Stimulated activated effector memory CD8-positive, alpha-beta T cell treated with anti-CD3 and anti-CD28 coated beads, Interleukin-12 subunit alpha, Interleukin-12 subunit beta, amount 100 ng/mL, for 72 hours (primary cell): ENCODE measurements around the gene IL18BP.

Experiments used
- ATAC-seq: fragments of 150-1000 bp; cut with Tn5 transposase; 2 replicates; pipeline ENCODE4 v1.10.0; 2021
- DNase-seq, 2 donors: peaks; one replicate each; pipeline ENCODE4 v3.0.0; 2021 to 2022; ENCODE audit warnings: low spot score in 2 of 2
- H3K27ac Mint-ChIP-seq: one replicate; pipeline ENCODE4 v1.8.0; 2022; ENCODE audit warnings: mild to moderate bottlenecking, mixed read lengths
- H3K36me3 Mint-ChIP-seq: one replicate; pipeline ENCODE4 v1.8.0; 2022; ENCODE audit warnings: mild to moderate bottlenecking, mixed read lengths
- H3K4me1 Mint-ChIP-seq: one replicate; pipeline ENCODE4 v1.8.0; 2022; ENCODE audit warnings: mixed read lengths
- H3K4me3 Mint-ChIP-seq: one replicate; pipeline ENCODE4 v1.8.0; 2022; ENCODE audit warnings: mild to moderate bottlenecking, mixed read lengths
- H3K9me3 Mint-ChIP-seq: one replicate; pipeline ENCODE4 v1.8.0; 2022; ENCODE audit warnings: mixed read lengths

The IL18BP gene

GRCh38 chr11:72040491-72041363, 42.0 kb downstream of the IL18BP start:
- Mint-ChIP-seq H3K27ac (no peak overlapping the region), H3K4me3 (no peak overlapping the region), H3K9me3 (no peaks in the 10 kb centered on the region), H3K4me1 (peaks cover 43% of the 10 kb centered on the region), H3K36me3 (peaks cover 5% of the 10 kb centered on the region)
- ATAC-seq = peak; percentile 79
- peak; percentile 53 to 76 for DNase-seq

DNA sequence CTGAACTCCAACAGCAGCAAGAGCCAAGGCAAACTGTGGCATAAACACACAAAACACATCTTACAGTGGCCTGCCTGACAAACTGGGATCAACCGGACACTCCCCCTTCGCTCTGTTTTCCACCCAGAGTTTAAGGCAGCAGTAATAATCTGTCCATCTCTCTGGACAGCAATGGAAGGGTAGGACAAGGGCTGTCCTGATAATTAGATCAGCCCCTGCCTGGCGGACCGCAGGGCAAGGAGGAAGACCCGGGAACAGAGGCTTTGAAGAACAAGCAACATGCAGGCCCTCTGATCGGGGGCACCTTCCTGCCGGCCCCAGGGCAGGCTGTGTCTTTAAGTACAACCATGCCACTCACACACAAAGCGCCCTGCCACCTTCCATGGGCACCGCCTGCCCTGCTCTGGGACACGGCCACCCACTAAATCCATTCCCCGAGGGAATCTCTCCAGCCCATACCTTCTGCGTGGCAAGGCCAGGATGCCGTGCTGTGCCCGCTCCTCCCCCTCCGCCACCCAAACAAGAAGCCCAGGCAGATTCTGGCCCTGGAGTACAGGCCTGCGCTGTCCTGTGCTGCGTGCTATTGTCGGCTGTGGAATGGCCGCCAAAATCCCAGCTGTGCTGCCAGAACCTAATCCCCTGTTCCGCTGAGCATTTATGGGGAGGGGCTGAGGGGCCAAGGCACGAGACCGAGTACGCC, 42.8 kb downstream of the IL18BP start:
- peaks cover 38% of the 10 kb centered on the region for H3K4me1 Mint-ChIP-seq
- H3K9me3 Mint-ChIP-seq = no peaks in the 10 kb centered on the region
- ATAC-seq = peak; percentile 61
- no peak overlapping the region for H3K4me3 Mint-ChIP-seq
- DNase-seq = peak; percentile 21 to 58
- H3K27ac Mint-ChIP-seq = no peak overlapping the region
- peaks cover 5% of the 10 kb centered on the region for H3K36me3 Mint-ChIP-seq

- no peaks in the 10 kb centered on the region for H3K9me3 Mint-ChIP-seq
- H3K27ac Mint-ChIP-seq = no peak overlapping the region
- ATAC-seq = peak; percentile 1
- DNase-seq = no peak
- H3K4me3 Mint-ChIP-seq = no peak overlapping the region
- peaks cover 32% of the 10 kb centered on the region for H3K4me1 Mint-ChIP-seq
- peaks cover 10% of the 10 kb centered on the region for H3K36me3 Mint-ChIP-seq
Measured at GRCh38 chr11:72042064-72042745, 43.5 kb downstream of the IL18BP start.

DNA sequence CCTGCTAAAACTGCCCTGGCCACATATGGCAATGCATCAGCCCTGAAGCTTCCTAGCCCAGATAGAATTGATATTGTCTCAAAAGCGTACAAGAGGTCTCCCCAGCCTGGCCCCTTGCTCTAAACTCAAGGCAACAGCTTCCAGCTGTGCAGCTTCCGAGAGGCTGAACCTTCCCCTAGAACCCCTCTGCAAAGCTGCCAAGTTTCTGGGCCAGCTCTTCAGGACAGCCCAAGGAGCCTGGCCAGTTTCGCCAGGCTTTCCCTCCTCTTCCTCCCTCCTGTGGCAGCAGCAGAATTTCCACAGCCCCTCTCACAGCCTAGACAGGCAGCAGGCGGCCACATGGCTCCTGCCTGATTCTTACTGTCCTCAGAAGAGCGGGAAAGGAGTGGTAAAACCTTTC, 47.1 kb downstream of the IL18BP start:
- Mint-ChIP-seq H3K36me3 (peaks cover 15% of the 10 kb centered on the region), H3K27ac (no peak overlapping the region), H3K9me3 (no peaks in the 10 kb centered on the region), H3K4me1 (peaks cover 32% of the 10 kb centered on the region), H3K4me3 (no peak overlapping the region)
- ATAC-seq (no peak), DNase-seq (no peak)

GRCh38 chr11:72048766-72049460, 50.2 kb downstream of the IL18BP start:
- H3K27ac Mint-ChIP-seq = no peak overlapping the region
- H3K36me3 Mint-ChIP-seq = peaks cover 15% of the 10 kb centered on the region
- peaks cover 7% of the 10 kb centered on the region for H3K4me1 Mint-ChIP-seq
- no peaks in the 10 kb centered on the region for H3K9me3 Mint-ChIP-seq
- no peak for ATAC-seq
- no peak for DNase-seq
- H3K4me3 Mint-ChIP-seq = no peak overlapping the region
